Neural cell (in vitro differentiated cells): ENCODE measurements around the gene CHRD. TPM values are rescaled to one million over a fixed set of nuclear protein-coding genes. Genes with fewer than 3 reads are reported as not detected.

Experiments
- H2AFZ ChIP-seq: fragments of 200-600, 300-800 bp; sonication (generic), shearing (Covaris generic); 2 replicates; pipeline ENCODE4 v1.6.0; 2014; ENCODE audit warnings: low read depth, mild to moderate bottlenecking, antibody characterized with exemption, low read length, moderate library complexity
- H3F3A ChIP-seq: fragments of 200-600 bp; shearing (Covaris generic); 2 replicates; pipeline ENCODE4 v1.6.1; 2016; ENCODE audit warnings: mild to moderate bottlenecking, moderate library complexity, mixed read lengths, antibody characterized with exemption, low read length; ENCODE audit not compliant: insufficient read depth, poor library complexity, severe bottlenecking
- H3K27ac ChIP-seq: fragments of 200-600, 300-800 bp; sonication (generic), shearing (Covaris generic); 2 replicates; pipeline ENCODE4 v1.5.1; 2014; ENCODE audit warnings: mild to moderate bottlenecking, low read length, moderate library complexity
- H3K27me3 ChIP-seq: fragments of 300-800, 200-600 bp; sonication (generic), shearing (Covaris generic); 2 replicates; pipeline ENCODE4 v1.6.0; 2014; ENCODE audit warnings: mild to moderate bottlenecking, low read depth, low read length, moderate library complexity; ENCODE audit not compliant: insufficient read depth
- H3K36me3 ChIP-seq: fragments of 300-800, 200-600 bp; sonication (generic), shearing (Covaris generic); 2 replicates; pipeline ENCODE4 v1.5.1; 2014; ENCODE audit warnings: mild to moderate bottlenecking, antibody characterized with exemption, low read length, moderate library complexity; ENCODE audit not compliant: insufficient read depth
- H3K4me2 ChIP-seq: fragments of 300-800, 200-600 bp; sonication (generic), shearing (Covaris generic); 2 replicates; pipeline ENCODE4 v1.6.0; 2014; ENCODE audit warnings: mild to moderate bottlenecking, low read length
- H3K4me3 ChIP-seq: fragments of 300-800, 200-600 bp; sonication (generic), shearing (Covaris generic); 2 replicates; pipeline ENCODE4 v1.5.1; 2014; ENCODE audit warnings: mild to moderate bottlenecking, low read length, moderate library complexity
- H3K79me2 ChIP-seq: fragments of 200-600 bp; shearing (Covaris generic); replicated peaks from 2 replicates; pipeline ENCODE4 v1.6.0; 2014; ENCODE audit warnings: mild to moderate bottlenecking, low read length, moderate library complexity; ENCODE audit not compliant: insufficient read depth
- H3K9ac ChIP-seq: fragments of 300-800, 200-600 bp; sonication (generic), shearing (Covaris generic); 2 replicates; pipeline ENCODE4 v1.6.1; 2016; ENCODE audit warnings: mild to moderate bottlenecking, low read length, mixed read lengths
- H3K9me2 ChIP-seq: fragments of 200-600 bp; shearing (Covaris generic); 2 replicates; pipeline ENCODE4 v1.6.1; 2016; ENCODE audit warnings: mild to moderate bottlenecking, low read length, mixed read lengths; ENCODE audit not compliant: insufficient read depth
- H3K9me3 ChIP-seq: fragments of 200-600, 300-800 bp; sonication (generic), shearing (Covaris generic); 2 replicates; pipeline ENCODE4 v1.6.1; 2016; ENCODE audit warnings: mild to moderate bottlenecking, mixed run types, low read length, moderate library complexity, mixed read lengths
- H4K20me1 ChIP-seq: fragments of 200-600 bp; shearing (Covaris generic); 2 replicates; pipeline ENCODE4 v1.6.1; 2016; ENCODE audit warnings: mild to moderate bottlenecking, mixed run types; ENCODE audit not compliant: insufficient read depth
- CTCF ChIP-seq: fragments of 450-650 bp; IDR thresholded peaks from 2 replicates; pipeline ENCODE4 v1.5.1; 2014; ENCODE audit warnings: antibody characterized with exemption, mild to moderate bottlenecking, moderate library complexity; ENCODE audit not compliant: poor library complexity, severe bottlenecking
- EP300 ChIP-seq: fragments of 450-650 bp; conservative IDR thresholded peaks from 2 replicates; pipeline ENCODE4 v1.6.1; 2014; ENCODE audit warnings: antibody characterized with exemption, mild to moderate bottlenecking, moderate library complexity; ENCODE audit not compliant: poor library complexity, severe bottlenecking
- EZH2 ChIP-seq: fragments of 200-600, 300-800 bp; shearing (Covaris generic), sonication (generic); IDR thresholded peaks from 2 replicates; pipeline ENCODE4 v1.6.1; 2014; ENCODE audit warnings: antibody characterized with exemption, low read length, borderline replicate concordance, mild to moderate bottlenecking; ENCODE audit not compliant: insufficient read depth, poor library complexity, severe bottlenecking
- MXI1 ChIP-seq: fragments of 450-650 bp; conservative IDR thresholded peaks from 2 replicates; pipeline ENCODE4 v1.6.1; 2014; ENCODE audit warnings: antibody characterized with exemption, mild to moderate bottlenecking; ENCODE audit not compliant: poor library complexity, severe bottlenecking
- POLR2AphosphoS5 ChIP-seq: IDR thresholded peaks from 2 replicates; pipeline ENCODE4 v1.6.1; 2012
- RAD21 ChIP-seq: fragments of 450-650 bp; conservative IDR thresholded peaks from 2 replicates; pipeline ENCODE4 v1.6.1; 2014; ENCODE audit warnings: antibody characterized with exemption, mild to moderate bottlenecking, moderate library complexity
- REST ChIP-seq: IDR thresholded peaks from 2 replicates; pipeline ENCODE4 v1.6.1; 2012; ENCODE audit warnings: borderline replicate concordance
- SMC3 ChIP-seq: fragments of 450-650 bp; conservative IDR thresholded peaks from 2 replicates; pipeline ENCODE4 v1.6.1; 2014; ENCODE audit warnings: antibody characterized with exemption, mild to moderate bottlenecking, moderate library complexity; ENCODE audit not compliant: poor library complexity
- TAF1 ChIP-seq: IDR thresholded peaks from 2 replicates; pipeline ENCODE4 v1.6.1; 2012; ENCODE audit warnings: low read depth
- polyA plus RNA-seq: library from polyadenylated mRNA; depleted of rRNA; stranded (reverse); fragments of >200 nt; gene quantifications from 2 replicates; pipeline ENCODE4 v1.2.3, GENCODE V29; 2014

Gene CHRD
- polyA plus RNA-seq, 1 donor from 2014 or later: 2.9 TPM

DNA sequence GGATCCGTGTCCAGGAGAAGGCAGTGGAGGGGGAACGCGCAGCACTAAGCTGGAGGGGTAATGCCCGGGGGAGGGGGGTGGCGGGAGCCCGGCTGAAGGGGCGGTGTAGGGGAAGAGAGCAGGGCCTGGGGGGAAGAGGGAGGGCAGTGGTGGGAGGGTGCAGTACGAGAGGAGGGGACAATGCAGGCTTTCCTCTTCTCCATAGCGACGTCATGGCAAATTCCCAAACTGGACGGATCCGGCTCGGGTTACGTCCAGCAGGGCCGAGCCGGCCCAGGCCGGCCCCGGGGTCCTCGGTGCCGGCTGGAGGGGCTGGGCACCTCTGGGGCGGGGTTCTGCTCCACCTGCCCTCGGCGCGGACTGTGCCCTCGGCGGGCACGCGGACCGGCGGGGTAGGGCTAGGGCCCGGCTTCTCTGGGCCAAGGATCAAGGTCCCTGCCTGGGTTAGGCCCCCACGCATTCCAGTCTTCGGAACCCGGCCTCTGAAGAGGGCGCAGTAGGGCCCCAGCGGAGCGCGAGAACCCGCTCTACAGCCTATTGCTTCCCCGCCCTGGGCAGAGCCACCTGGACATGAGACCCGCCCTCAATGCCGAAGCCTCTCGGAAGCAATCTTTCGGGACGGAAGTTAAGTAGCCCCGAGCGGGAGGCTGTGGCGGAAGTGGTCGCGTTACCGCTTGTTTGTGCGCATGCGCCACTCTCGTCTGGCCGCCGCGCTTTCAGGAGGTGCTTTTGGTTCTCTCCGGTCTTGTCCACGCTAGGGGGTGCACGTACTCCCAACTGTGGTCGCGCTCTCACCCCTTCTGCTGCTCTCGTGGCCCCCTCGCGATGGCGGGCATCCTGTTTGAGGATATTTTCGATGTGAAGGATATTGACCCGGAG is 16.9 kb upstream of the CHRD start:
- Histone ChIP-seq H3K79me2 (peaks cover 16% of the 10 kb centered on the region), H3K4me2 (peak overlapping the region; percentile 84), H3K27me3 (no peaks in the 10 kb centered on the region)

More for the DNA sequence above, 16.9 kb upstream of the CHRD start:
- no peaks in the 10 kb centered on the region for H3K9me2 ChIP-seq
- no peaks in the 10 kb centered on the region for H3K9me3 ChIP-seq
- H3K27ac ChIP-seq: peak overlapping the region; percentile 87
- H3K9ac ChIP-seq: peak overlapping the region; percentile 90
- no peaks in the 10 kb centered on the region for H3K36me3 ChIP-seq
- peak overlapping the region; percentile 53 for H2AFZ ChIP-seq
- no peak for TF ChIP-seq EZH2
- TF ChIP-seq CTCF: peak; percentile 76
- peak; percentile 67 for TF ChIP-seq MXI1
- TF ChIP-seq REST: peak; percentile 56
- TF ChIP-seq RAD21: peak; percentile 58
- TF ChIP-seq POLR2AphosphoS5: peak; percentile 74
- peak; percentile 82 for TF ChIP-seq TAF1
- no peak for TF ChIP-seq EP300
- peak; percentile 71 for TF ChIP-seq SMC3
- H4K20me1 ChIP-seq: no peaks in the 10 kb centered on the region
- no peaks in the 10 kb centered on the region for H3F3A ChIP-seq
- H3K4me3 ChIP-seq: peak overlapping the region; percentile 70
